HG03342 (cell line): ENCODE measurements around the gene EDARADD.
"Not testable (repeated sequence)": the region's sequence is repeated elsewhere in the genome, so short reads cannot be mapped to it uniquely, and the experiment has no call there.

Experiments
- ATAC-seq: cut with Tn5 transposase; IDR thresholded peaks from one replicate; pipeline ENCODE4 v1.9.1; 2021; ENCODE audit warnings: mild to moderate bottlenecking, moderate library complexity; ENCODE audit not compliant: unreplicated experiment

Gene EDARADD

GRCh38 chr1:236393681-236394481 is at the start of gene EDARADD:
Gene EDARADD (plus strand): TSS chr1:236394286. CDS start chr1:236394445, 159 bp downstream.
- ATAC-seq, result no peak

GRCh38 chr1:236345728-236346127 is 48.4 kb upstream of the EDARADD start:
- no peak for ATAC-seq

DNA sequence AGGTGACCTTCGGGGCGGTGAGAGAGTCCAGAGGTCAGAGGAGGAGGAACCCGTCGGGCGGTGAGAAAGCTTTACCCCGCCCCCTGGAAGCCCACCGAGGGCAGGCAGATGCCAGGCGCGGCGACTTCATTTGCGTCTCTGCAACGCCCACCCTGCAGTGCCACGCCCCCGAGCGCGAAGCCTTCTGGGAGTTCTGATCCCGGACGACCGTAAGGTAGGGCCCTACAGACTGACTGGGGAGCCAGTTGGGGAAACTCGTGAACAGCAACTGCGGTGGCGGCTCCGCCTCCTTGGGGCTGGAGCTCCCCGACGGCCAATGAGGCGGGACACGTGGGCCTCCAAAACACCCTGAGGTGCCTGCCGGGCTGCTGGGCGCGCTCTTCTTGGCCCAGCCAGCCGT is 46.0 kb upstream of the EDARADD start:
- no peak for ATAC-seq

DNA sequence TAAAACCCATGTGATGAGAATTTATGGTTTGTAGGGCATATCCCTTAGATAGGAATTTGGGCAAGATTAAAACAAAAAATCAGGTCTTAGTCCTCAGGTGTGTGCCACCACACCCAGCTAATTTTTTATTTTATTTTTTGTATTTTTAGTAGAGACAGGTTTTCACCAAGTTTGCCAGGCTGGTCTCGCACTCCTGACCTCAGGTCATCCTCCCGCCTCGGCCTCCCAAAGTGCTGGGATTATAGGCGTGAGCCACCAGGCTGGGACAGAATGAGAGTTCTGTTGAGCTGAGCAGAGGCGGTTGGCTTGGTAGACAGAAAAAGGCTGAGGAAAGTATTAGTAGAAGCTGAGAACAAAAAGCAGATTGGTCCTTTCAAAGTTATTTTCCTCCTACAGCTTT is 43.8 kb upstream of the EDARADD start:
- no peak for ATAC-seq

- no peak for ATAC-seq
Observed at GRCh38 chr1:236351875-236352573, 42.1 kb upstream of the EDARADD start.

DNA sequence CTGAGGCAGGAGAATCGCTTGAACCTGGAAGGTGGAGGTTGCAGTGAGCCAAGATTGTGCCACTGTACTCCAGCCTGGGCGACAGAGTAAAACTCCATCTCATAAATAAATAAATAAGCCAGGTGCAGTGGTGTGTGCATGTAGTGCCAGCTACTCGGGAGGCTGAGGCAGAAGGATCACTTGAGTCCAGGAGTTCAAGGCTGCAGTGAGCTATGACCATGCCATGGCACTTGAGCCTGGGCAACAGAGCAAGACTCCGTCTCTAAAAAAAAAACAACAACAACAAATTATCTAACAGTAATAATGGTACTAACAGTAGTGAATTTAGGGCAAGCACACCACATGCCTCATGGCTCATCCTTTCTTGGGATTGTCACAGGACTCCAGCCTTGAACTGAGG is 41.3 kb upstream of the EDARADD start:
- not testable (repeated sequence) for ATAC-seq

- ATAC-seq, result no peak
Observed at GRCh38 chr1:236353813-236354212, 40.3 kb upstream of the EDARADD start.

GRCh38 chr1:236354330-236355147 is 39.5 kb upstream of the EDARADD start:
- ATAC-seq, result no peak

DNA sequence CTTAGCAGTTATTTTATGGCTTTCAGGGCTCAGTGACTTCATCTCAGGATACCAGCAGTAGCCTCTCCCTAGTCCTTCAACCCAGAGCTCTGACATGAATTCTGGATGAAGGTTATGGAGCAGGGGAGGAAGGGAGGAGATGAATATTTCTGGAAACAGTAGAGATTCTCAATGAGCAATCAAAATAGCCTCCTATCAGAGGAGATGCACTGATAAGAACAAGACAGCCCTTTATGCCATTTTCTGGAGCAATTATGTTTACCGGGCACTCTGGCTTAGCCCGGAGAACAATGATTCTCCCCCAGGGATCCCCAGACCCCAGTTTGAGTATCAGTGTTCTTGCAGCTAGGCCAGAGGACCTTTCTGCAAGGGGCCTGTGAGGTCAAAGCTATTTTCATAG is 37.9 kb upstream of the EDARADD start:
- no peak for ATAC-seq

- no peak for ATAC-seq
Observed at GRCh38 chr1:236361909-236362590, 32.0 kb upstream of the EDARADD start.

DNA sequence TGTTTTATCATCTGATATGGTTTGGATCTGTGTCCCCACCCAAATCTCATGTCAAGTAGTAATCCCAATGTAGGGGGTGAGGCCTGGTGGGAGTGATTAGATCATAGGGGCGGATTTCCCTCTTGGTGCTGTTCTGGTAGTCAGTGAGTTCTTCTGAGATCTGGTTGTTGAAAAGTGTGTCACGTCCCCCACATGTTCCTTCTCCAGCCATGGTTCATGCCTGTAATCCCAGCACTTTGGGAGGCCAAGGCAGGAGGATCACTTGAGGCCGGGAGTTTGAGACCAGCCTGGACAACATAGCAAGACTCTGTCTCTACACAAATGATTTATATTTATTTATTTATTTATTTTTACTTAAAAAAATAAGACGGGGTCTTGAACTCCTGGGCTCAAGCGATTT is 30.8 kb upstream of the EDARADD start:
- ATAC-seq, result no peak

GRCh38 chr1:236365999-236366570 is 28.0 kb upstream of the EDARADD start:
- ATAC-seq, result no peak

DNA sequence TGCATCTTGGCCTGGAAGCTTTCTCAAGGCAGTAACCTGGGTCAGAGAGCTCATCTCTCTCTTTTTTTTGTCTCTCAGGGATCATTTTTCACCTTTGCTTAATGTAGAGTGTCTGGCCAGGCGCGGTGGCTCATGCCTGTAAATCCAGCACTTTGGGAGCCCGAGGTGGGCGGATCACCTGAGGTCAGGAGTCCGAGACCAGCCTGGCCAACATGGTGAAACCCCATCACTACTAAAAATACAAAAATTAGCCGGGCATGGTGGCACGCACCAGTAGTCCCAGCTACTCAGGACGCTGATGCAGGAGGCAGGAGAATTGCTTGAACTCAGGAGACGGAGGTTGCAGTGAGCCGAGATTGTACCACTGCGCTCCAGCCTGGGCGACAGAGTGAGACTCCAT is 27.4 kb upstream of the EDARADD start:
- ATAC-seq, result not testable (repeated sequence)

- ATAC-seq, result no peak
Observed at GRCh38 chr1:236370420-236370819, 23.7 kb upstream of the EDARADD start.

DNA sequence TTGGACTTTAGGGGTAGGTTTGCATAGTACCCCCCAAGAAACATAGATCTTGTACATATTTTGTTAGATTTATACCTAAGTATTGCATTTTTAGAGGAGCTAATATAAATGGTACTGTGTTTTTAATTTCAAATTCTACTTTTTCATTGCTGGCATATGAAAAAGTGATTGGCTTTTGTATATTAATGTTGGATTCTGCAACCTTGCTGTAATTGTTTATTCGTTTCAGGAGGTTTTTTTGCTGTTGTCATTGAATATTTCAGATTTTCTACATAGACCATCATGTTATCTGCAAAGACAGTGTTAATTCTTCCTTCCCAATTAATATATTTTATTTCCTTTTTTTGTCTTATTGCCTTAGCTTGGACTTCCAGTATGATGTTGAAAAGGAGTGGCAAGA is 23.0 kb upstream of the EDARADD start:
- no peak for ATAC-seq

DNA sequence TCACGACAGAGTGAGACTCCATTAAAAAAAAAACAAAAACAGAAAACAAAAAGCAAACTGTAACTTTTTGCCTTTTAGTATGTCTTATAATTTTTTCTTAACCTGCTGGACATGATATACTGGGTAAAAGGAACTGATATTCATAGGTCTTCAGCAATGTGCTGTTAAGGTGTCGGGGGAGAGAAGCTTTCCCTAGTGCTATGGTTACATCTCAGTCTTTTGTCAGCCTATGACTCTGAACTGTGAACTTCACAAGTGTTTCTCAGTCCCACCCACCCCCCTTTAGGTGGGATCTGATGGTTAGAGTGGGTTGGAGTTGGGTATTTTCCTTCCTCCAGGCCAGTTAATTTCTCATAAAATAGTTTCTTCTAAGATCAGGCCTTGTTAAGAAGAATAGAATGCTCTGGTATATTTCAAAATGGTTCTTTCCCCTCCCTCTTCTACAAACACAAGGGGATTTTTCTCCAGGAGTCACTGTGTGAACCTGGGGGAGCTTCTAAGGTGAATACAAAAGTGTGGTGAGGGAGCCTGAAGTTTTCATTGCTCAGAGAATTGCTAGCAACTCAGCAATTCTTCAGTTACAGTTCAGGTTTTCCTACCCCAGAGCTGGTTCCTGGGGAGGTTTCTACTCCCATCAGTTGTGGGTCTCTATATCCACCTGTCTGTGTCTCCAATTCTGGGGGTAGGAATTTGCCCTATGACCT is 16.1 kb upstream of the EDARADD start:
- no peak for ATAC-seq

DNA sequence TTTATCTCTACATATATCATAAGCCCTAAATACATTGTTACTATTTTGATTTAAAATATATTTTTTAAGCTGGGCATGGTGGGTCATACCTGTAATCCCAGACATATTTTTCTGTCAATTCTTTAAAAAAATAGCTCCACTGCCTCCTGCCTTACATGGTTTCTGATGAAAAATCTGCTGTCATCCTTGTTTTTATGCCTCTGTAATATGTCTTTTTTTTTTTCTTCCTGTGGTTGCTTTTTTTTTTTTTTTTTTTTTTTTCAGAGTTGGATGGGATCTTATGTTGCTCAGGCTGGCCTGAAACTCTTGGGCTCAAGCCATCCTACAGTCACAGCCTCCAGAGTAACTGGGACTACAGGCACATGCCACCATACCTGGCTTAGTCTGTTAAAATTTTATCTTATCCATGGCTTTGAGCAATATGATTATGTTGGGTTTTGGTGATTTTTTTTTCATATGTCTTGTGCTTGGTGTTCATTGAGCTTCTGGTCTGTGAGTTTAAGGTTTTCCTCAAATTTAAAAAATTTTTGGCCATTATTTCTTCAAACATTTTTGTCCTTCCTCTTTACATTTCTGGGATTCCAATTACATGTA is 12.4 kb upstream of the EDARADD start:
- no peak for ATAC-seq

DNA sequence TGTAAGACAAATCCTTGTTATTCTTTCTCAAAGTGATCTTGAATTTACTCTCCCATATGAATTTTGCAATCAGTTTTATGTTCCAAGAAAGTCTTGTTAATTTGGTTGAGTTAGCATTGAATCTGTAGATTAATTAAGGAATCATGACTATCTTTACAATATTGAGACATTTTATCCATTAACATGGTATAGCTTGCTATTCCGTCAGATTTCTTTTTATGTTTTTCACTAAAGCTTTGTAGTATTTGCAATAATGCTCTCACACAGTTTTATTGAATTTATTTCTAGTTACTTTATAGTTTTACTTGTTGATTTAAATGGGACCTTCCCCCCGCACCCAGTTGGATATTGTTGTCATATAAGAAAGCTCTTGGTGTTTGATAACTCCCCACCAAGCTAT is 5.8 kb upstream of the EDARADD start:
- no peak for ATAC-seq

GRCh38 chr1:236389253-236389652 is 4.8 kb upstream of the EDARADD start:
- ATAC-seq, result no peak

- no peak for ATAC-seq
Observed at GRCh38 chr1:236391008-236391407, 3.1 kb upstream of the EDARADD start.
